Measurements from ENCODE around the gene PTPRC. TPM values are rescaled to one million over a fixed set of nuclear protein-coding genes. Genes with fewer than 3 reads are reported as not detected.

Gene PTPRC
- total and polyA plus RNA-seq, 2 donors (not counting 3 experiments of a cell fraction or from before 2014, with no cell fraction given) = not detected

DNA sequence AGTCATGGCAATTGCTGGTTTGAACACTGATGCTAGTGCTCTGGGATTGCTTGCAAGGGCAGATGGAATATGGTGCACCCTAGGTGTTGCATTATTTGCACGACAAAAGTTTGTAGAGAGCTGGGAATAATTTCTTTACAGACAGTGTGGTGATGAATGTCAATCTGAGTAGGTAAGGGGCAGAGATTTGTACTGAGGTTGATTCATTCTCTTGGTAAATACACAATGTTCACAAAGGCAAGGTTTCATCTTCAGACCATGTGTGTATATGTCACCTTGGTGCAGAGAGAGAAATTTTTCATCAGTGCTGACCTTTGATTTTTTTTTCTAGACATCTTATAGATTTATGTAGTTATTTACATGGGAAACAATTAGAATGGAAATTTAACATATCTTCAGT is 5.0 kb downstream of the PTPRC start:
- Histone ChIP-seq H3K79me2 (ENCODE audit: control insufficient read depth, insufficient read depth, low read length) (no peaks in the 10 kb centered on the region), H3K9me3 (replicated peaks; ENCODE audit: control insufficient read depth, insufficient read depth, low read length) (no peaks in the 10 kb centered on the region), H3K4me2 (ENCODE audit: insufficient read depth, low read length) (no peak overlapping the region), H3K27me3 (ENCODE audit: control insufficient read depth in 2 of 2, insufficient read depth in 2 of 2, low read length in 2 of 2) (no peaks in the 10 kb centered on the region), H2AFZ (ENCODE audit: low read depth, low read length) (no peak overlapping the region), H4K20me1 (replicated peaks; ENCODE audit: control insufficient read depth, extremely low read depth, insufficient read depth, low read length) (no peaks in the 10 kb centered on the region), H3K4me3 (replicated peaks in 1 of 3; ENCODE audit: insufficient read depth in 1 of 3, low read depth in 1 of 3, low read length in 3 of 3) (no peak overlapping the region), H3K36me3 (ENCODE audit: control insufficient read depth in 2 of 2, extremely low read depth in 1 of 2, insufficient read depth in 2 of 2, low read length in 2 of 2) (no peaks in the 10 kb centered on the region), H3K9me1 (replicated peaks; ENCODE audit: control insufficient read depth, extremely low read depth, insufficient read depth, low read length) (no peaks in the 10 kb centered on the region), H3K9ac (replicated peaks; ENCODE audit: extremely low read depth, insufficient read depth, low read length) (no peak overlapping the region), H3K27ac (ENCODE audit: insufficient read depth, low read depth, low read length) (no peak overlapping the region), H3K4me1 (ENCODE audit: control insufficient read depth, extremely low read depth, insufficient read depth, low read length) (peaks cover 8% of the 10 kb centered on the region)
- TF ChIP-seq, protein P1, sequence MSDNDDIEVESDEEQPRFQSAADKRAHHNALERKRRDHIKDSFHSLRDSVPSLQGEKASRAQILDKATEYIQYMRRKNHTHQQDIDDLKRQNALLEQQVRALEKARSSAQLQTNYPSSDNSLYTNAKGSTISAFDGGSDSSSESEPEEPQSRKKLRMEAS (IDR thresholded peaks at IDR 0.05; ENCODE audit: insufficient read depth, insufficient read length) = no peak
- no peak for TF ChIP-seq POLR2AphosphoS5 (IDR thresholded peaks at IDR 0.05; ENCODE audit: insufficient read depth, low read depth, low read length)
- dilution Hi-C loops (cut with MboI; ENCODE audit: extremely low pct_ligation_motif_present, low sequenced_read_pairs) (no loop called here), intact Hi-C loops (cut with micrococcal nuclease) (no loop called here)
- ChIA-PET CTCF (no interaction called here), POLR2A (no interaction called here)
- DNase-seq (ENCODE audit: low read depth, low spot score) (no peak), FAIRE-seq (no peak)
- no TSS peak for BruUV-seq (replicated peaks)

DNA sequence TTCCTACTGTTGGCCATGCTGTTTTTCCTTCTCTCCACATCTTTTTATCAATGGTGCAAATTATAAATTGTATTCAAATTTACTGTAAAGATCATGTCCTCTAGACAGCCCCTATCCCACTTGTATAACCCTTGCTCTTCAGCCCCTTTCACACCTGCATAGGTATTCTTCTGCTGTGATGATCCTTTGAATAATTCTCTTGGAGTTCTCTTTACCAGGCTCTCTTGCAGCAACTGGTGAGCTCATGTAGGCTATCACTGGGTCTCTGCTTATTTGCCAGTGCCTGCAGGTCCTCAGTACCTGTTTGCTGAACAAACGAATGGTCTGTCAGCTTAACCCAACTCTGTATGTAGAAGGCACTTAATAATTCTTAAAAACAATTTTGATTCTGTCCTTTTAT is 8.2 kb downstream of the PTPRC start:
- no peaks in the 10 kb centered on the region for H4K20me1 ChIP-seq (replicated peaks; ENCODE audit: control insufficient read depth, extremely low read depth, insufficient read depth, low read length)
- BruUV-seq (replicated peaks) = no TSS peak
- DNase-seq (ENCODE audit: low read depth, low spot score) (no peak), FAIRE-seq (no peak)
- no peaks in the 10 kb centered on the region for H3K79me2 ChIP-seq (ENCODE audit: control insufficient read depth, insufficient read depth, low read length)
- H3K27me3 ChIP-seq (ENCODE audit: control insufficient read depth in 2 of 2, insufficient read depth in 2 of 2, low read length in 2 of 2) = no peaks in the 10 kb centered on the region
- no peak overlapping the region for H3K9ac ChIP-seq (replicated peaks; ENCODE audit: extremely low read depth, insufficient read depth, low read length)
- ChIA-PET CTCF (no interaction called here), POLR2A (no interaction called here)
- intact Hi-C loops (cut with micrococcal nuclease) = no loop called here
- H3K4me2 ChIP-seq (ENCODE audit: insufficient read depth, low read length) = no peak overlapping the region
- TF ChIP-seq, protein P1 (IDR thresholded peaks at IDR 0.05; ENCODE audit: insufficient read depth, insufficient read length) = no peak
- TF ChIP-seq GATA2 (IDR thresholded peaks at IDR 0.05; ENCODE audit: insufficient read depth, insufficient read length, low read depth, low read length) (no peak), MYC (IDR thresholded peaks at IDR 0.05; ENCODE audit: low read depth, low read length) (no peak), POLR2AphosphoS5 (IDR thresholded peaks at IDR 0.05; ENCODE audit: insufficient read depth, low read depth, low read length) (no peak), POLR2A (IDR thresholded peaks at IDR 0.05; ENCODE audit: low read depth, low read length) (no peak), JUN (IDR thresholded peaks at IDR 0.05; ENCODE audit: borderline replicate concordance, insufficient read depth, insufficient read length, low read depth) (no peak), EZH2 (IDR thresholded peaks at IDR 0.05; ENCODE audit: borderline replicate concordance, low read depth, low read length, severe bottlenecking) (no peak), FOS (IDR thresholded peaks at IDR 0.05; ENCODE audit: borderline replicate concordance, insufficient read depth, low read length) (no peak)
- TF ChIP-seq, protein P2, sequence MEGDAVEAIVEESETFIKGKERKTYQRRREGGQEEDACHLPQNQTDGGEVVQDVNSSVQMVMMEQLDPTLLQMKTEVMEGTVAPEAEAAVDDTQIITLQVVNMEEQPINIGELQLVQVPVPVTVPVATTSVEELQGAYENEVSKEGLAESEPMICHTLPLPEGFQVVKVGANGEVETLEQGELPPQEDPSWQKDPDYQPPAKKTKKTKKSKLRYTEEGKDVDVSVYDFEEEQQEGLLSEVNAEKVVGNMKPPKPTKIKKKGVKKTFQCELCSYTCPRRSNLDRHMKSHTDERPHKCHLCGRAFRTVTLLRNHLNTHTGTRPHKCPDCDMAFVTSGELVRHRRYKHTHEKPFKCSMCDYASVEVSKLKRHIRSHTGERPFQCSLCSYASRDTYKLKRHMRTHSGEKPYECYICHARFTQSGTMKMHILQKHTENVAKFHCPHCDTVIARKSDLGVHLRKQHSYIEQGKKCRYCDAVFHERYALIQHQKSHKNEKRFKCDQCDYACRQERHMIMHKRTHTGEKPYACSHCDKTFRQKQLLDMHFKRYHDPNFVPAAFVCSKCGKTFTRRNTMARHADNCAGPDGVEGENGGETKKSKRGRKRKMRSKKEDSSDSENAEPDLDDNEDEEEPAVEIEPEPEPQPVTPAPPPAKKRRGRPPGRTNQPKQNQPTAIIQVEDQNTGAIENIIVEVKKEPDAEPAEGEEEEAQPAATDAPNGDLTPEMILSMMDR (IDR thresholded peaks at IDR 0.05; ENCODE audit: extremely low read depth in 1 of 2, insufficient read depth in 1 of 2, low read depth in 1 of 2, low read length in 2 of 2) = no peak
- H3K4me3 ChIP-seq (replicated peaks in 1 of 3; ENCODE audit: insufficient read depth in 1 of 3, low read depth in 1 of 3, low read length in 3 of 3) = no peak overlapping the region
- H2AFZ ChIP-seq (ENCODE audit: low read depth, low read length) = no peak overlapping the region
- H3K36me3 ChIP-seq (ENCODE audit: control insufficient read depth in 2 of 2, extremely low read depth in 1 of 2, insufficient read depth in 2 of 2, low read length in 2 of 2) = no peaks in the 10 kb centered on the region
- H3K9me3 ChIP-seq (replicated peaks; ENCODE audit: control insufficient read depth, insufficient read depth, low read length) = no peaks in the 10 kb centered on the region
- no peaks in the 10 kb centered on the region for H3K9me1 ChIP-seq (replicated peaks; ENCODE audit: control insufficient read depth, extremely low read depth, insufficient read depth, low read length)
- dilution Hi-C loops (cut with MboI; ENCODE audit: extremely low pct_ligation_motif_present, low sequenced_read_pairs) = no loop called here
- H3K27ac ChIP-seq (ENCODE audit: insufficient read depth, low read depth, low read length) = no peak overlapping the region
- no peaks in the 10 kb centered on the region for H3K4me1 ChIP-seq (ENCODE audit: control insufficient read depth, extremely low read depth, insufficient read depth, low read length)
